GM18867 (cell line): ENCODE data around the gene GCAT.
"Not testable (repeated sequence)": the region's sequence is repeated elsewhere in the genome, so short reads cannot be mapped to it uniquely, and the experiment has no call there.

ENCODE experiments used
- ATAC-seq: cut with Tn5 transposase; IDR thresholded peaks from one replicate; pipeline ENCODE4 v1.9.1; 2021; ENCODE audit warnings: mild to moderate bottlenecking, moderate library complexity; ENCODE audit not compliant: unreplicated experiment

Gene GCAT

DNA sequence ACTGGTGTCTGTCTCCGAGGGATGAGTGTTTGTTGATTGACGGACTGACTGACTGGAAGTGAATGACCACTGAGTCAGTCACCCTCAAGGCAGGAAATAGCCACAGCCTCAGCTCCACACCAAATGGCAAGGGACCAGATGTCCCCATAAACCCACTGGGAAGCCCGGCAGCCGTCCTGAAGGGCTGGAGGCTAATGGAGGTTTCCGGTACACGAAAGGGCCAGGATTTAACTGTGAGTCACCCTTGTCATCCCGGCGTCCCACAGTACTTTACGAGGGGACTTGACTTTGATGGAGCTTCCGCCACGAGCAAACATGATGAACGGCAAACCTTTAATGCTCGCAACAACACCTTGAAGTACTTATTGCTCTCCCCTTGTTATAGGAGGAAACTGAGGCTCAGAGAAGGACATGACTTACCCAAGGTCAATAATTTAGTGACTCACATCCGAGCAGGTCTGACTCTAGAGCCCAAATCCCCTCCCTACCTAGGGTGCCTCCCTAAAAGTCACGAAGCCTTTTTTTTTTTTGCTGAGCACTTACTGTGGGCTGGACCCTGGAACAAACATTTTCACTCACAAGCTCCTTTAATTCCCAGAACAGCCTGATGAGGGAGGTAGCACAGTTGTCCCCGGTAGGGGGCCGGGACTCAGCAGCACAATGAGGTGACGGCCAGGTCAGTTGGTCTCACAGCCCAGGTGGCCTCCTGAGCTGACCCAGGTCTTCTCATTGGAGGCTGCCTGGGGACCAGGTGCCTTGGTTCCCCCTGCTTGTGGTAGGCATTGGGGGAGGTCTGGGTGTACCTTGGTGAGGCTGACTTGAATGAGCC lies 25.2 kb upstream of the GCAT start:
- ATAC-seq = no peak

DNA sequence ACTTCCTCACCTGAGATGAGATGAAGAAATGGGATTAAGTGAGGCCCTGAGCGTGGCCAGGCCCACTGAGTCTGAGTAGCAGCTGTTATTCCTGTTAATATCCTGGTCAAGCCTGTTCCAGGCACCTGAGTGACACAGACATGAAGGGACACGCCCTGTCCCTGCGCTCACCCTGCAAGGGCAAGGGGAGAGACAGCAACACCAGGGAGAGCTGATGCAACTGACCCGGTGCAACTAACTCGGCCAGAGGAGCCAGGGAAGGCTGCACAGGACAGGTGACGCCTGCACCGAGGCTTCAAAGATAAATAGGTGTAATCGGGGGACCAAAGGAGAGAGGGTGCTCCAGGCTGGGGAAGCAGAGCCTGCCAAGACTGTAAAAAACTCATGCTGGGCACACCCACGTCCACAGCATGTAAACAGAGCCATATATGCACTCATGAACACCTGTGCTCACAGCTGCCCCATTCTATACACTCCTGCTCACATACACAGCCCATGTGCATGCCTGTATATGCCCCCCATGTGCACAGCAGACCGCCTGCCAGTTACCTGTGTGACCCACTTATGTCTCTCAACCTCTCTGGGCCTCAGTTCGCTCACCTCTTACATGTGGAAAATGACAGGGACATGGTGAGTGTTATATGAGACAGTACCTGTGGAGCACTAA lies 22.8 kb upstream of the GCAT start:
- no peak for ATAC-seq

DNA sequence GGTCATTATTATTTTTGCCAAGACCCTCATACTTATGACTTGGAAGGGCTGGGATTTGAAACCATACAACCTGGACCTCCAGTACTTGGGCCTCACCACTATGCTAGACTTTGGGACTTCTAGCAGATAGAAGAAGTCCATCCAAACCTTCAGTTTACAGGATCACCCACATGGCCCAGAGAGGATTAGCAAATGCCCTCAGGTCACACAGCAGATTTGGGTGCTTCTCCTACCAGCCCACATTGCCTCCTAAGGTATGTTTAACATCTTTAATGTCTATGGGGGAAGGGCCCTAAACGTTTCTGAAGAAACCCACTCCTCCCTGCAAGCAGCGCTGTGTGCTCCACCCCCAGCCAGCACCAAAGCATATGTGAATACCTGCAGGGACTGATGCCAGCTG lies 17.5 kb upstream of the GCAT start:
- no peak for ATAC-seq

DNA sequence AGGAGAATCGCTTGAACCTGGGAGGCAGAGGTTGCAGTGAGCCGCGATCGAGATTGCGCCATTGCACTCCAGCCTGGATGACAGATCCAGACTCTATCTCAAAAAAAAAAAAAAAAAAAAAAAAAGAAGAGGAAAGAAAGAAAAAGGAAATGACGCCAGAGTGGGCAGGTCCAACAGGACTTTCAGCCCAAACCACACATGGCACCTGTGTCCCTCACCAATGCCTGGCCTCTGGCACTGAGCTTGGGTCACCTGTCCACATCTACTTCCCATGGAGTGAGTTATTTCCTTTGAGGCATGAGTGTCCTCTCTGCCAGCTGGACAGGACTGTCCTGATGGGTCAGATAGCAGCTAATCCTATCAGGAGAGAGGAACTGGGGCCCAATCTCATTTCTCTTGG lies 15.2 kb upstream of the GCAT start:
- no peak for ATAC-seq

DNA sequence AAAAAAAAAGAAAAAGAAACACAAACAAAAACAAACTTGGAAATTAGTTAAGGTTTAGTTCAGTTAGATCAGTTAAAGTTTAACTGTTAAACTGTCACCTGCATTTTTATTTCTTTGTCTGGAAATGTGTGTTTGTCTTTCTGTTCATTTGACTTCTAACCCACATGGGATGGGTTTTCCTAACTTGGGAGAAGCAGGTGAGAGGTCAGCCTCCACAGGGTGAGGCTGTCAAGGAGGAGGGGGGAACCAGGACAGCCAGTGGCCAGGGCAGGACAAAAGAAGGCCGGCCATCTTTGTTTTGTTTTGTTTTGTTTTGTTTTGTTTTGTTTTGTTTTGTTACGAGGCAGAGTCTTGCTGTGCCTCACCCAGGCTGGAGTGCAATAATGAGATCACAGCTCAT lies 13.4 kb upstream of the GCAT start:
- ATAC-seq = no peak

DNA sequence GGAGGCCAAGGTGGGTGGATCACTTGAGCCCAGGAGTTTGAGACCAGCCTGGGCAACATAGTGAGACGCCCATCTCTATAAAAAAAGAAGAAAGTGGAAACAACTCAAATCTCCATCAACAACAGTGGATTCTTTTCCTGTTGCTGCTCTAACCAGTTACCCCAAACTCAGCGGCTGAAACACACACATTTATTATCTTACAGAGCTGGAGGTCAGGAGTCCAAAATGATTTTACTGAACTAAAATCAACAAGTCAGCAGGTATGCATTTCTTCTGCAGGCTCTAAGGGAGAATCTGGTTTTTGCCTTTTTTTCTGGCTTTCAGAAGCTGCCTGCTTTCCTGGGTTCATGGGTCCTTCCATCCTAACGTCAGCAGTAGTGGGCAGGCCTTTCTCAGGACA lies 11.7 kb upstream of the GCAT start:
- no peak for ATAC-seq

DNA sequence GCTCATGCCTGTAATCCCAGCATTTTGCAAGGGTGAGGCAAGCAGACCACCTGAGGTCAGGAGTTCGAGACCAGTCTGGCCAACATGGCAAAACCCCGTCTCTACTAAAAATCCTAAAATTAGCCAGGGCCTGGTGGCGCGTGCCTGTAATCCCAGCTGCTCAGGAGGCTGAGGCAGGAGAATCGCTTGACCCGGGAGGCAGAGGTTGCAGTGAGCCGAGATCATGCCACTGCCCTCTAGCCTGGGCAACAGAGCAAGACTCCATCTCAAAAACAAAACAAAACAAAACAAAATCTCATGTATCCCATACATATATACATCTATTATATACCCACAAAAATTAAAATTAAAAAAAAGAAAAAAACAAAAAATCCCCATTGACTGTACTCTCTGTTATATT lies 10.5 kb upstream of the GCAT start:
- ATAC-seq = not testable (repeated sequence)

DNA sequence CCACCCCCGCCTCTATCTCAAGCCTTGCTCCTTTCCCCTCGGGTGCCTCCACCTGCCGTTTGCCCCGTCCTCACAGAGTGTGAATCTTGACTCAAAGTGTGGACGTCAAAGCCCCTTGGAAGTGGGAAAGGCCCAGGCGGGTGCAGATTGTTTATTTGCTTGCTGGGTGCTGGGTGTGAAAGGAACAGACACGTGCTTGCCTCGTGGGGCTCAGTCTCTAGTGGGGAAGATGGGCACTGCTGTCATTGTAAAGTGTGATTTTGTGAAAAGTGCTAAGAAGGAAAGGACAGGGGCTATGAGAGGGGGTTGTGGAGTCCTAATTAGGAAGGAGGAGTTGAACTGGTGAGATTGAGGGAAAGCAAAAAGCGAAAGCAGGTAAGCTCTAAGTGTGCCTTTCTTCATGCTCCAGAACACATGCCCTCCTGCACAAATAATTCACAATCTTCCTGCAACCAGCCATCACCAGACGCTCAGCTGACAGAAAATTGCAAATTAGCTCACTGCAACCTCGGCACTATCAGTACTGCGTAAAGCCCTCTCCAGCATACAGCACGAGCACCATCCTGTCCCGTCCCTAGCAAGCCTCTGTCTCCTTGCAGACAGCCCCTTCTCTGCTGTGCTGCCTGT lies 9.7 kb upstream of the GCAT start:
- ATAC-seq = no peak

DNA sequence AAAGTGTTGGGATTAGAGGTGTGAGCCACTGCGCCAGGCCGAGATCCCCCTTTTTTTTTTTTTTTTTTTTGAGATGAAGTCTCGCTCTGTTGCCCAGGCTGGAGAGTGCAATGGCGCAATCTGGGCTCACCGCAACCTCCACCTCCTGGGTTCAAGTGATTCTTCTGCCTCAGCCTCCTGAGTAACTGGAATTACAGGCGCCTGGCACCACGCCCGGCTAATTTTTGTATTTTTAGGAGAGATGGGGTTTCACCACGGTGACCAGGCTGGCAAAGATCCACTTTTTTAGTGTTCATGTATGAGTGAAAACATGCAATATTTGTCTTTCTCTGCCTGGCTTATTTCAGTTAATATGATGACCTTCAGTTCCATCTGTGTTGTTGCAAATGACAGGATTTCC lies 7.8 kb upstream of the GCAT start:
- ATAC-seq = not testable (repeated sequence)

DNA sequence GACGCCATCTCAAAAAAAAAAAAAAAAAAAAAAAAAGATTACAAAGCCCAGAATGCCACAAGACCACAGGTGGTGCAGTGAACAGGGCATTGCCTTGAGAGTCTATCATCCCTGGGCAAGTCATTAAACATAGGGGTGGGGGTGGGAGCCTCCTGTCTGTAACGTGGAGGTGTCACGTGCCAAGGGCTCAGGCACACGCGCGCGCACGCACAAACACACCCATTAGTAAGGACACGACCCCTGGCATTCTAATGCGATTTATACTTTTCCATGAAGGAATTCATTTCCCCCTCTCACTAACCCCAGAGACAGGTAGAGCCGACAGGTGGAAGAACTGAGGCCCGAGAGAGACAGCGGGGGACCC lies 5.8 kb upstream of the GCAT start:
- no peak for ATAC-seq

DNA sequence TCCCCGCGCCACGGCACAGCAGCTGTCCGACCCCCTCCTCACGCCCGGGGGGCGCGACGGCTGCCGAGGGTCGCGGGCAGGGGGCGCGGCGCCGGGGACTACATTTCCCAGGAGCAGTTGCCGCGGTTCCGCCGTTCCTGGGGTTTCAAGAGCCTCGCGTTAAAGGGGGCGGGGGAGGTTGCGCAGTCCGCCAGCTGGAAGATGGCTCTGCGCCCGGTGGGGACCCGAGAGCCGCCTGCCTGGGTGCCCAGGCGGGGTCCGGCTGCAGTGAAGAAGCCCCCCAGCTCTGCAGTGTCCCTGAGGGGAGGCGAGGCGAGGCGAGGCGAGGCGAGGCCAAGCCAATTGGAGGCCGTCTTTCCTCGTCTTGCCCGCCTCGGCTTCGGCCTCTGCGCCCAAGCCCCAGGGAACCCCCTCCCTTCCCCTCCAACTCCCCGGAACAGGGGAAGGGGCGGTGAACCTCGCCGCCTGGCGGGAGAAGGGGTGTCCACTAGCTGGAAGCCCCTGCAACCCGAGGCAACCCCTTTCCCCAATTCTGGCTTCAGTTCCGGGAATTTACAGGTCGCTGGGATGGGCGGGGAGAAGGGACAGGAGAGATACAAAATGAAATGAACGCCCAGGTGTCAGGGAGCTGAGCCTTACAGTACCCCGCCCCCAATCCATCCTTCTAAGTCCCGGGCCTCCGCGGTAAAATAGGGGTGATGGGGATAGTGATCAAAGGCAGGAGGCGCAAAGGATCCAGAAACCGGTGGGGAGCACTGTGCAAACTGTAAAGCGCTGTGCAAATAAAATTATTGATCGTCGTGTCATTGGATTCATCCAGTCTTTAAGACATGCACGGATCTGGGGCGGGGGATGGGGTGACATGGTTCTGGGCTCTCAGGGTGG lies 5.2 kb upstream of the GCAT start:
- no peak for ATAC-seq

DNA sequence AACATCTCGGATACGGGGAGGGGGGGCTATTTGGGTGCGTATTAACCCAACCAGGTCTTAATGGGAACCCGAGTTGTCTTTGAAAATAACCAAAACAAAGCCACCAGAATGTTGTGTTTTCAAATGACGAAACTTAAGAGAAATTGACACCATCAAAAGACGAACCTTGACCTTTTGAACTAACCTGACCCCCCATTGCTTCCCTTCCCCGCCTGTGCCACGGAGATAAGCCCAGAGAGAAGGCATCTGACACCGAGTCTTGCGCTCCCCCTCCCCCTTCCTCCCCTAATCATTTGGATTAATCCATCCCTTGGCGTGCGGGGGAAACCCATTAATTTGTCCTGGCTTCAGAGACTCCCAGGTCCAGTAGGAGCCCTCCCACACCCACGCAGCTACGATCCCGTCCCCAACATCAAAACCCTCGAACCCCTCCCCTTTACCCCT lies 4.5 kb upstream of the GCAT start:
- ATAC-seq = no peak

DNA sequence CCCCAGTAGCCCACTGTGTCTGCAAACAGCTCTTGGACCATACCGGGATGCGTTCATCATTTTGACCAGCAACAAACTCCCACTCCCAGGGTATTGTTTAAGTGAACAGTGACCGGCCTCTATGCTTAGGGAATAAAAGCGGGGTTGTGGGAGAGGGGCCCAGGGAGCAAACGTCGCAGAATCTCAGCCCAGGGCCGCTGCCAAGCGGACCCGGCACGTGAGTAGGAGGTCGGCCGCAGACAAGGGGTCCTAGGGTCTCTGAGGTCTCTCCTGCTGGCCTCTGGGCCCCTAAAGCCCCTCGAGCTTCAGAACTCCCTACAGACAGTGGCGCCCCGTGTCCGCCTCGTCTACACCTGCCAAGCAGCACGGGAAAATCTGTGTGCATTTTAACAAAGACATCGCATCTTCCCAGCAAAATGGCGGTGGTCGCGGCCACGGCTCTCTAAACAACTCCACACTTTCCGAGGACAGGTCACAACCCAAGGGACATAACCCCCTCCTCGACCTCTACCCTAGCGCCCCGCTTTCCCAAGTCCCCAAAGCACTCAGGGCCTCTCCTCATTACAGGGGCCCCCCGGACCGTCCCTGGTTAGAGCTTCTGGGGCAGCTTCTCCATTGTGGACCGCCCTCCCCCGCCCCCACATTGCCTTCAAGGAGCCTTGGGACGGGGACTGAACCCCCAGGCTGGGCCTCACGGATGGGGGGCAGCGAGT lies 3.9 kb upstream of the GCAT start:
- ATAC-seq = no peak

DNA sequence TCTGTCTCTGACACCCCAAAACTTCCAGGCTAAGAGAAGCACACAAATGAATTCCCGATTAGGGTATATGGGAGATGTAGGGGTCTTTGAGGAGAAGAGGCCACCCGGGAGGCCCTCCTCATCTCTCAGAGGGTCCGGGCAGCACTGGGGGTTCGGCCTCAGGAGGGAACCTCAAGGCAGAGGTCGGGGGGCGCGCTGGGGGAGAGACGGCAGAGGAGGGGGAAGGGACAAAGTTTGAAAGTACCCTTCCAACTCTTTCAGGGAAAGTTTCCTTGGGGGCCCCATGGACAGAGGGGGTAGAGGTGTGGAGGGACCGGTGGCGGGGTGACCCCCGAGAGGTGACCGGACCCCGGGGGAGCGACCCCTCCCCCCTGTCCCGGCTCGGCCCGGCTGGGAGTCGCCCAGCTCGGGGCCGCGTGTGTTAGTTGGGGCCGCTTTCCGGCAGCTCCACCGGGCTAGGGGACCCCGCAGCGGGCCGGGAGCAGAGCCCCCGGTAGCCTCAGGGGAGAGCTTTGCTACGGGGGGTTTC lies 3.3 kb upstream of the GCAT start:
- ATAC-seq = no peak

DNA sequence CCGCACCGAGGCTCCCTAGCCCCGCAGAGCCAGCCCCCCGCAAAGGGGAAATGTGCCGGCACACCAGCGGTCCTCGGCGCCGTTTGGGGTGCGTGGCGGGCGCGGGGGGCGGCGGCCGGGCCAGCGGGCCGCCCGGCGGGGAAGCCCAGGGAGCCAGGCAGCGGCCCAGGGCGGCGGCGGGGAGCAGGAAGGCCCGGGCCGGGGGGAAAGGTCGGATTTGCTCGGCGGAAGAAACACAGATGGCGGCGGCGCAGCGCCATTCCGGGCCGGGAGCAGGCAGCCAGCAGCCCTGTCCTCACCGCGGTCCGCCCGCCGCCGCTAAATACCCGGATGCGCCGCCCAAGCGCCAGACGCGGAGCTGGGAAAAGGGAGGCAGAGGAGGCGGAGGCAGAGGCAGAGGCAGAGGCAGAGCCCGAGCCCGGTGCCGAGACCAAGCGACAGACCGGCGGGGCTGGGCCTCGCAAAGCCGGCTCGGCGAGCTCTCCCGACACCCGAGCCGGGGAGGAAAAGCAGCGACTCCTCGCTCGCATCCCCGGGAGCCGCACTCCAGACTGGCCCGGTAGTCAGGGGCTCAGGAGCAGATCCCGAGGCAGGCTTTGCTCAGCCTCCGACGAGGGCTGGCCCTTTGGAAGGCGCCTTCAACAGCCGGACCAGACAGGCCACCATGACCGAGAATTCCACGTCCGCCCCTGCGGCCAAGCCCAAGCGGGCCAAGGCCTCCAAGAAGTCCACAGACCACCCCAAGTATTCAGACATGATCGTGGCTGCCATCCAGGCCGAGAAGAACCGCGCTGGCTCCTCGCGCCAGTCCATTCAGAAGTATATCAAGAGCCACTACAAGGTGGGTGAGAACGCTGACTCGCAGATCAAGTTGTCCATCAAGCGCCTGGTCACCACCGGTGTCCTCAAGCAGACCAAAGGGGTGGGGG lies 2.6 kb upstream of the GCAT start:
- no peak for ATAC-seq

DNA sequence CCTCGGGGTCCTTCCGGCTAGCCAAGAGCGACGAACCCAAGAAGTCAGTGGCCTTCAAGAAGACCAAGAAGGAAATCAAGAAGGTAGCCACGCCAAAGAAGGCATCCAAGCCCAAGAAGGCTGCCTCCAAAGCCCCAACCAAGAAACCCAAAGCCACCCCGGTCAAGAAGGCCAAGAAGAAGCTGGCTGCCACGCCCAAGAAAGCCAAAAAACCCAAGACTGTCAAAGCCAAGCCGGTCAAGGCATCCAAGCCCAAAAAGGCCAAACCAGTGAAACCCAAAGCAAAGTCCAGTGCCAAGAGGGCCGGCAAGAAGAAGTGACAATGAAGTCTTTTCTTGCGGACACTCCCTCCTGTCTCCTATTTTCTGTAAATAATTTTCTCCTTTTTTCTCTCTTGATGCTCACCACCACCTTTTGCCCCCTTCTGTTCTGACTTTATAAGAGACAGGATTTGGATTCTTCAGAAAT lies 1.9 kb upstream of the GCAT start:
- ATAC-seq = no peak

DNA sequence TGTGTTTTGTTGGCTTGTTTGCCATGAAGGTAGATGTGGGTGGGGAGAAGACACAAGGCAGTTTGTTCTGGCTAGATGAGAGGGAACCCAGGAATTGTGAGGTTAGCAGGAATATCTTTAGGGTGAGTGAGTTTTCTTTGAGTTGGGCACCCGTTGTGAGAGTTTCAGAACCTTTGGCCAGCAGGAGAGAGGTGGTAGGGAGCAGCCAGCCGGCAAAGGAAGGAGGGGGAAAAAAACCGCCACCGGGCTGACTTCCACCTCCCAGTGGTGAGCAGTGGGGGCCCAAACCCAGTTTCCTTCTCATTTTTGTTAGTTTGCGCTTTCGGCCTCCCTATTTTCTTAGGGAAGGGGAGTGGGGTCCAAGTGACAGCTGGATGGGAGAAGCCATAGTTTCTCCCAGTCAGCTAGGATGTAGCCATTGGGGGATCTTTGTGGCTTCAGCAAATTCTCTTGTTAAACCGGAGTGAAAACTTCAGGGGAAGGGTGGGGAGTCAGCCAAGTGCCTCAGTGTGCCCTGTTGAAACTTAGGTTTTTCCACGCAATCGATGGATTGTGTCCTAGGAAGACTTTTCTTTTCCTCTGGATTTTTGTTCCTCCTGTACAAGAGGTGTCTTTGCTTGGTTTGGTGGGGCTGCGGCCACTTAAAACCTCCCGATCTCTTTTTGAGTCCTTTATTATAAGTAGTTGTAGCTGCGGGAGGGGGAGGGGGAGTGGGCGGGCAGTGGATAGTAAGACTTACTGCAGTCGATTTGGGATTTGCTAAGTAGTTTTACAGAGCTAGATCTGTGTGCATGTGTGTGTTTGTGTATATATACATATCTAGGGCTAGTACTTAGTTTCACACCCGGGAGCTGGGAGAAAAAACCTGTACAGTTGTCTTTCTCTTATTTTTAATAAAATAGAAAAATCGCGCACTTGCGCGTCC lies 1.1 kb upstream of the GCAT start:
- ATAC-seq = no peak

DNA sequence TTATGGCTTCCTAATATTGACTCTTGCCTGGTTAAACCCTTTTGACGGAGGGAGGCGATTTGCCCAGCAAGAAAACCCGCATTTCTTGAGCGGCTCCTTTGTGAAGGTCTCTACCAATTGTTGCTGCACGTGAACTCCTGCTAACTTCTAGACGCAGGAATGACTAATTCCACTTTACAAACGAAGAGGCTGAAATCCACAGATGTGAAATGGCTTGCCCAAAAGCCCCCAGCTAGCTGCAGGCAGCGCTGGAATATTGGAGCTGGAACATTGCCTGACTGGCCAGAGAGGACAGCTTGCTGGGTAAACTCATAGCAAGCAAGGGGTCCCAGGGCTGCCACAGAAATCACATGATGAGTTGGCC lies 542 bp downstream of the GCAT start:
- ATAC-seq = no peak
